GM18498 (cell line): ENCODE data around the gene CYP19A1.
"Not testable (repeated sequence)": the region's sequence is repeated elsewhere in the genome, so short reads cannot be mapped to it uniquely, and the experiment has no call there.

Source experiments
- ATAC-seq: cut with Tn5 transposase; IDR thresholded peaks from one replicate; pipeline ENCODE4 v1.9.1; 2021; ENCODE audit warnings: mild to moderate bottlenecking, moderate library complexity; ENCODE audit not compliant: unreplicated experiment

CYP19A1 gene

DNA sequence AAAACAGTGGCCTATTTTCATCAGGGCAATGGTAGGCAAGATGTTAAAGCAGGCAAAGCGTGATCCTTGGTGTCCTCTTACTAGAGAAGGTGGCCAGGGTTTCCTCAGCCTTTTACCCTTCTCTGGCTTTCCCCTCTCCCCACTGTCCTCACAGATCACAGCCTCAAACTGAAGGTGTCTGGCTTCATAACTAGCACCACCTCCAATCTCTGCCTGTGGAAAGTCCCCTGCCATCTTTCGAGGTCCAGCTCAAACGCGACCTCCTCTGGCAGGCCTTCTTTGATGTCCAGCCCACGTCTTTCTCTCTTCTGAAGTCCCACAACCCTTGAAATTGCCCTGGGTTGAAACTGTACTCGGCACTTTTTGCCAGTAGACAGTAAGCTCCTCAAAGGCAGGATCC, 35.9 kb downstream of the CYP19A1 start:
- no peak for ATAC-seq

DNA sequence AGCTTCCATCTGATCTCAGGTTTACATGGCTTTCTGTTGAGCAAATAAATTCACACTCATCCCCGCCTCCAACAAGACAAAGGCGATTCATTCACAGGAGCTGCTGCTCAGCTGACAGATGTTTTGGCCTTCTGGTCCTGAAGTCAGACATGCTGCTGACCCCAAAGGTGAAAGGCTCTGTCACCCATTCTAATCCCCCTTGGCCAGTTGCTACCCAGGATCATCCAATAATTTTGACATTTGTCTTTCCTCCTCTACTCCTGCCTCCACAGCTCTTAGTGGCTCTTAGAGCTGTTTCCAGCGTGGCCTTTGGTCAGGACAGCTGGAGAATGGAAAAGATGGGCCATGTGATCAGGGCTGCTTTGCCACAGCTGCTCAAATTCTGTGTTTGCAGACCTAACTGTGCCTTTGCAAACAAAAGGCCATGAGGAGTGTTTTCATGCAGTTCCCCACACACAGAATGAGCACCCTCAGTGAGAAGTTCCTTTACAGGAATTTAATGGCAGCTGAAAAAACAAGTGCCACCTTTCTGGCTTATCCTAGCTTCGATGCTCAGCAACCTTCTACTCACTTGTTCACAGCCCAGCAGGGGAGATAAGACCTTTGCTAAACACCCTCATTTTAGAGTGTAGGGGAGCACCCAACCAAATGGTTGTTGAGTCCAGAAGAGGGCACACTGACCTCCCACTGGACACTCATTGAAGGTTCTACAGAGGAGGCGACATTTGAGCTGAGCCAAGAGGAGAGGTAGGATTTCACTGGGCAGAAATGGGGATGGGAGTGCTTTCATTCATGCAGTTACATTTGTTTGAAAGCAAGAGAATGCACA, 39.0 kb downstream of the CYP19A1 start:
- ATAC-seq, result no peak

GRCh38 chr15:51298620-51299019, 39.8 kb downstream of the CYP19A1 start:
- ATAC-seq, result no peak

DNA sequence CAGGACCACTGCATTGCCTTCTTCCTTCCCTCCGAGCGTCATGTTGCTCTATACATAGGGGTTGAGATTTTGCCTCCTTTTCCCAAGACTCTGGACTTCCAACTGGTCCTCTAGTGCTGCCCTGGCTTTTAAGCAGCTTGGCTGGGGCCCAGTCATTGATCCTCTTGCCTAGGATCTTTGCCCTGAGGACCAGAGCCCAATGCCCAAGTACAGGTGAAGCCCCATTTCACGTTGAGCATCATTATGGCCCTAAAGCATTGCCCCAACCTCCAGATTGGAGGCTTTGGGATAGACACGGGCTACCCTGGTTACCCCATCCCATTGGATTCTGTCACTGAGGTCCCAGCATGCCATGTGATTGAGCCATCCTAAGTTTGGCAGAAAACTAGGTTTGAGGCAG, 47.7 kb downstream of the CYP19A1 start:
- no peak for ATAC-seq

- no peak for ATAC-seq
Measured at GRCh38 chr15:51289290-51289689, 49.1 kb downstream of the CYP19A1 start.

- ATAC-seq, result no peak
Measured at GRCh38 chr15:51288143-51289065, 50.0 kb downstream of the CYP19A1 start.

DNA sequence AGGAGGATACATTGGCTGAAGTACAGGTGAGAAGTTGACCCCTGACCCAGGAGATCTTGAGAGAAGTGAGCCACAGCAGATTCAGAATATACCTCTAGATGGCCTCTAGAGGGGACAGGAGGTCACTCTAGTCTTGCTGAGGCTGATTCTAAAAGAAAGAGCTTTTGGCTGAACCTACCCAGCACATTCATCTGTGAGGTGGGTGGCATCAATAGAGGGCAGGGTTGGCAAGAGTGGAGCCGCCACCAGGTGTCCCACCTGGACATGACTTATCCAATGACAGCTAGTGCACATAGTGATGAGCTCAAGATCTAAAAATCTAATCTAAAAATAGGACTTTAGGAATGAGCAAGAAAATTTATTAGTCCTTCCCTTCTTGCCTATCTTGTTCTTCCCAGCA, 51.6 kb downstream of the CYP19A1 start:
- no peak for ATAC-seq

DNA sequence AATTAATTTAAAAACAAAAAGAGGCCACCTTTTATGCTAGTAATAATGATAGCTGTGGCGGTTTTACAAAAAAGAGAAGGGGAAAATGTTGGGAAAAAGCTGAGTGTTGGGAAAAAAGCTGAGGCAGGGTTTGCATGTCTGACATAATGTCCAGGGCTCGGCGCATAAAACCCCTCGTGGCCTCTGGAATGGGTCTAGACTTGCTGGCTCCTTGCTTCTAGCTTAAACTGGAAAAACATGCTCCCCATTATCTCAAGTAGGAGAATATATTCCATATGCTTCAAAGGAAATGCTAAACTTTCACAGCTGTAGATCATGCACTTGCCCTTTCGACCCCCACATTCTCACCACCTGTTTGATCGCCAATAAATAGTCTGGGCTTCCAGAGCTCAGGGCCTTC, 53.0 kb downstream of the CYP19A1 start:
- no peak for ATAC-seq

GRCh38 chr15:51284871-51285270, 53.5 kb downstream of the CYP19A1 start:
- no peak for ATAC-seq

DNA sequence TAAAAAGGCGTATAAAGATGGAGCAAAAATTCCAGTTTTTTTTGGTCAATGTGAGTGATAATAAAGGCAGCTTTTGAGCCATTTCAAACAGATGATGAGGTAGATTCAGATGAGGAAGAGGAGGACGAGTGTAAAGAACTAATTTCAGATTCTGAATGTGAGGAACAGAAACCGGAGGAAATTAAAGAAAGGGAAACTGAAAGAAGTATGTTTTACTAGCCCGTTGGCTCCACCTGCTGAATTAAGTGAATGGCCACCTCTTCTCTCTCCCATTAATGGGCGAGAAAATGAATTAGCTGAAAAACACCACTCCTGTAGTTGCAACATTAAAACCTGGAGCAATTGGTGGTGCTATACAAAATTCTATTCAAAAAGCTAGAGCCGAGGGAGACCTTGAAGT, 55.4 kb downstream of the CYP19A1 start:
- ATAC-seq, result no peak

DNA sequence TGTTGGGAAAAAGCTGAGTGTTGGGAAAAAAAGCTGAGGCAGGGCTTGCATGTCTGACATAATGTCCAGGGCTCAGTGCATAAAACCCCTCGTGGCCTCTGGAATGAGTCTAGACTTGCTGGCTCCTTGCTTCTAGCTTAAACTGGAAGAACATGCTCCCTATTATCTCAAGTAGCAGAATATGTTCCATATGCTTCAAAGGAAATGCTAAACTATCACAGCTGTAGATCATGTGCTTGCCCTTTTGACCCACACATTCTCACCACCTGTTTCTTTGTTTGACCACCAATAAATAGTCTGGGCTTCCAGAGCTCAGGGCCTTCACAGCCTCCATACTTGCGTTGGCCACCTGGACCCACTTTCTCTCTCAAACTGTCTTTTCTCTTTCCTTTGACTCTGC, 56.2 kb downstream of the CYP19A1 start:
- not testable (repeated sequence) for ATAC-seq

- no peak for ATAC-seq
Measured at GRCh38 chr15:51281368-51281967, 56.9 kb downstream of the CYP19A1 start.

DNA sequence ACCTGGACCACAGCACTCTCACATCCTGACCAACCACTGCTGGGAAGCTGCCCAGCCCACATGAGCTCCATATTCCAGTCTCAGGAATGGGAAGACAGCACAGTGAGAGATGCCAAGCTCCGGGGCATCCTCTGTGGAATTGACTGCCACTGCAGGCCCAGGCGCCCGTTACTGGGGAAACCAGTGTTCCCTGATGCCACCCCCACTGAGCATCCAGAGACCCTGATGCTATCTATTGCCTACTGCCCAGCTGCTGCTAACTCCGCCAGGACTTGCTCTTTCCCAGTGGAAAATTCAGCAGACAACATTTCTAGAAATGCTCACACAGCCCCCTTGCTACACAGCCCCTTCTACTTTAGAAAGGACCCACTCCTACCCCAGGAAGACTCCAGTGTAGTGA, 57.6 kb downstream of the CYP19A1 start:
- no peak for ATAC-seq

GRCh38 chr15:51279391-51279790, 59.0 kb downstream of the CYP19A1 start:
- no peak for ATAC-seq

- ATAC-seq, result no peak
Measured at GRCh38 chr15:51277101-51277500, 61.3 kb downstream of the CYP19A1 start.

DNA sequence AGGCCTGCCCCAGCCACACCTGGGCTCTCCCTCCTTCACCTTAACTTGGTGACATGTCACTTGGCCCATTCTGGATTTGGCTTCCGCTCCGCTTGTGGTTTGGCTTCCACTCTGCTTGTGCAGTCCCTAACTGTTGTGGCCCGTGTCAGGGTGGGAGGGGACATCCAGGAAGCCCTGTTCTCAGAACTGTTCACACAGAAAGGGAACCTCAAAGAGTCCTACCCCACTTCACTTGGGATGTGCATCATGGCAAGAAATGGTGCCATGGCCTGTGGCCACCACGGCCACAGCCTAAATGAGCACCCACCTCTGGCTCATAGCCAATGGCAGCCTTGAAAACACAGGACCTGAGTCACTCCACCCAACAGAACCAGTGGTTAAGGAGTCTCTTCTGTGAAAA, 63.4 kb downstream of the CYP19A1 start:
- ATAC-seq, result no peak

DNA sequence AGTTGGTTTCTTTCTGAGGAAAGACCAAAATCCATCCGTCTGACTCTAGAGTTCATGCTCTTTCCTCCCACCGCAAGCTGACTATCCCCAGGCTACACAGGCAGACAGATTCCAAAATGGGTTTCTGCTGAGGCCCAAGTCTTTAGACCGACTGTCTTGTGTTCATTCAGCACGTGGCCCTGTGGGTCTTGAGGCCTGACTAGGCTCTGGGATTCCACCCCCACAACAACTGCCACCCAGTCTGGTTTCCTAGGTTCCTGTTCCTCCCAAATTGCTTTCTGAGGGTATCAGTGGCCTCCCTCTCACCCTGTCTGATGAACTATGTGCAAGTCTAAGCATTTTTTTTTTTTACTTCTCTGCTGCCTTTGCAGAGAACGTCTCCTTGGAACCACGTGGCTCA, 67.7 kb downstream of the CYP19A1 start:
- ATAC-seq, result no peak

DNA sequence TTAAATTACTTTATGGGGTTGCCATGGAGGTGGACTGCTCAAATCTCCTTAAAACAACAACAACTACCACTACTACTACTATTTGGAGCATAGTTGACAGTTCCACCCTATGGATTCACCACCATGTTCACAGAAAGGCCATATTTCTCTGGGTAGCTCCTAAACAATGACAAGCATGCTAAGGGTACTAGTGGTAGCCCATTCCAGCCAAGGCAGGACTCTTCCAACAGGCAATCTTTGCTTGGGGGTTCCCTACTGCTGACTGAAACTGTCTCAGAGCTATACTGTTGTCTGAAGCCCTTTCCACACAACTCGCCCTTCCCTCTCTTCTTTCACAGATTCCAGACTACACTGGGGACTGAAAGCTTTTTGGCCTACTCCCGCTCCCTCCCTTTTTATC, 68.9 kb downstream of the CYP19A1 start:
- no peak for ATAC-seq

DNA sequence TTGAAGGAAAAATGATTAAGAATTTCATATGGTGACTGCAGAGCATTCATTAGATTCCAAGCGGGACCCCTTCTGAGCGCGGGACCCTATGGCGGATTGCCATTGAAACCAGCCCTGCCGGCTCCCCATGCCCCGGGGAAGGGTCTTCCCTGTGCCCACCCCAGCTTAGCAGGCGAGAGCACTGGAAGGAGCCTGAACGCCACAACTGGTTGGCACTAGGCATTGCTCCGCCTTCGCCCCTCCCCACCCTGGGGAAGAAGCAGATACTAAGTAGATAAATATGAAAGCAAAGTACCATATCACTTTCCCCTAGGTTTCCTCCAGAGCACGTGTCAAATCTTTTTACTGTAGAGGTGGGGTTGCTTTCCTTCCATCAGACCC, 70.7 kb downstream of the CYP19A1 start:
- no peak for ATAC-seq

GRCh38 chr15:51267051-51267702, 71.2 kb downstream of the CYP19A1 start:
- ATAC-seq, result no peak

- ATAC-seq, result no peak
Measured at GRCh38 chr15:51266656-51267050, 71.7 kb downstream of the CYP19A1 start.
